ENCODE data around the gene ADAMTSL3.

DNA sequence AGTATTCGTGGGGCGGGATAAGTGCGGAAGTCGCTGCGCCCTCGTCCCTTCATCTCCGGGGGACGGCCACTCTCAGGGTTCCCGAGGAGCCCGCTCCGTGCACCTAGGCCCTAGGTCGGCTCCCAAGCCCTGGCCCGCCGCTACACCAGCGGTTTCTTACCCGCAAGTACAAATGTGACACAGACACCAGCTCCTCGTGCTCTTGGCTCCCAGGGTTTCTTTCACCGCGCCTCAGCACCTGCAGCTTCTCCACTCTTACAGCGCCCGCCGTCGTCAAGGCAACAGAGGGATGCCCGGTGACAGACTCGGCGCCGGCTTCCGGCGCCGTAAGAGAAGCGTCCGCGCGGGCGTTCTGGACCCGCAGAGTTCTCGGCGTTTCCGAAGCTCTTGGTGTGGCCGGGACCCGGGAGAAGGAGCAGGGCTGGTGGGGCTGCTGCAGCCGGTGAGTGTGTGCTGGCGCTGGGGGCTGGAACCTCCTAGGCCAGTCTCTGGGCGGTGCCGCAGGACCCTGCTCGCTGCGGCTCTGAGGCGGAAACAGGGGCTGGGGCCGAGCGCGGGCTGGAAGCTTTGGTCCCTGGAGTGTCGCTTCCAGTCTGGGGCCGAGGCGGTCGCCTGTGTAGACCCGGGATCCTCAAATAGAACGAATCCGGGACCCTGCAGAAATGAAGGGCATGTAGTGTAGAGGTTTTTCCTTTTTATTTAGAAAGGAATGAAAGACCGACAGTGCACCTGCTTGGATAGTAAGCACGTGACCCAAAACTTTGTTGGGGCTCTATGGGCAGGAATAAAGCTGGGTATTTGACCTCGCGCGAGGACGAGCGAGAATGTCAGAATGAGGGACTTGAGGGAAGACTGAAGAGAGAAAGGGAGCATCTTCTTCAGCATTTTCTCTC is 426.2 kb downstream of the ADAMTSL3 start:
- TF ChIP-seq ZNF274 (IDR thresholded peaks at IDR 0.05; ENCODE audit: low read depth, low read length) (no peak), SUZ12 (IDR thresholded peaks at IDR 0.05; ENCODE audit: extremely low read depth, insufficient read depth, insufficient read length) (no peak)
